Measurements from ENCODE around the gene PRRX2.
"Not testable (repeated sequence)": the region's sequence is repeated elsewhere in the genome, so short reads cannot be mapped to it uniquely, and the experiment has no call there.

Gene PRRX2

GRCh38 chr9:129733632-129733953 is 68.1 kb downstream of the PRRX2 start:
- ATAC-seq (no peak), DNase-seq (no peak)

DNA sequence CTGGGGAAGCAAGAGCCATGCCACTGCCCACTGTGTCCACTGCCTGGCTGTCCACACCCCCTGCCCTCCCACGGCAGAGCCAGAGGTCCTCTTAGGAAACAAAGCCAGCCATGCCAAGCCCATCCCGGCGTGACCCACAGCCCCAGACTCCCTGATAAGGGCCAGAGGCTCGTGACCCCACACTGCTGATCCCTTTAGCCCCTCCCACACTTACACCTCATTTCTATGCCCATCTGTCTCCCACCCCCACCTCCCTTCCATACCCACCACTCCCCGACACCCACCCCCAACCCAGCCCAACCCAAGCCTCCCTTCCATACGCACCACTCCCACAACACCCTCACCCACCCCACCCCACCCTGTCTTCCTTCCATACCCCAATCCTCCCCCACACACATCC is 70.1 kb downstream of the PRRX2 start:
- ATAC-seq (no peak), DNase-seq (no peak)

DNA sequence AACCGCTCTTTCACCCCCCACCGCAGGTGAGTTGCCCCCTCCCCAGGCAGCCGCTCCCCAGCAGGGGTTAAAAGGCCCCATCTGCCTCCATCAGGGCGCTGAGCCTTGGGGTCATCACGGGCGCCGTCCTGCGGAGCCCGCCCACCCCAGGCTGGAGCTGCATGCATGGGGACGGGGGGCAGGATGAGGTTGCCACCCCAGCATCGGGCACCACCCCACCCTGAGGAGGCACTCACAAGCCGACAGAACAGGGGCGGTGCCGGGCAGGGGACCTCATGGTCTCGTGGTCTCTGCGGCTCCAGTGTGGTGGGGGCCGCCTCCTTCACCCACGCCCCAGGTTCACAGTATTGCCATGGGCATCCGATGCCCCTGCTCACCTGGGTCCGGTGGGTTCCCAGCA is 70.9 kb downstream of the PRRX2 start:
- no peak for ATAC-seq

GRCh38 chr9:129737479-129738274 is 72.2 kb downstream of the PRRX2 start:
- peak; percentile 86 for ATAC-seq

More for the DNA sequence above, 70.9 kb downstream of the PRRX2 start:
- DNase-seq, result no peak

DNA sequence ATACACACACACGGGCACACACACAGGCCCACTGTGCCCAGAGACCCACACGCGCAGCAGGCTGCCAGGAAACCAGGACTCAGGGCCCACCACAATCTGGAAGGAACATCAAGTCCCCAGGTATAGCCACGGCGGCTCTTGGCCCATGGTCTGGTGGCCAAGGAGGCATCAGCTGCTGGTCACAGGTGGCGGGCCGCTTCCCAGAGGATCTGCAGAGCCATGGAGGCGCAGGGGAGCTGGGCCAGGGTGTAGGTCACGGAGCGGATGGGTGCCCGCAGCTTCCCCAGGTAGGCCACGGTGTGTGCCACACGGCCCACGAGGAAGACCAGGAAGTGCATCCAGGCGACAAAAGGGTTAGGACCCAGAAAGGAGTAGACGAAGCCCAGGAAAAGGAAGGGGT is 74.0 kb downstream of the PRRX2 start:
- ATAC-seq (no peak), DNase-seq (no peak)

More at GRCh38 chr9:129737479-129738274, 72.2 kb downstream of the PRRX2 start:
- peak; percentile 91 for DNase-seq

DNA sequence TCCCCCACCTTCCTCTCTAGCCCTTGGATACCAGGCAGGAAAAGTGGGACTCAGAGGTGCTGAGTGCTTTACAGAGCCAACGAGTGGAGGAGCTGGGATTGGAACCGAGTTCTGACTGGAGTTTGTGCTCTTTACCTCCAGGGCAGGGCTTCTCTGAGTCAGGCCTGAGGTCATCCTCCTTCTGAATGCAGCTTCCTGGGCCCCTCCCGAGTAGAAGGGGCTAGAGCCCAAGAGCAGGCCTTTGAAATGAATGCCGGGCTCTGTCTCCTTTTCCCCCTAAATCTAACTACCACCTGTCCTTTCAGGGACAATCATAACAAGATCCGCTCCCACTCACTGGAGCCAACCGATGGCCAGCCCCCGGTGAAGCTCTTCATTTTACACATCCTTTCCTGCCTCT is 74.7 kb downstream of the PRRX2 start:
- ATAC-seq, result no peak

DNA sequence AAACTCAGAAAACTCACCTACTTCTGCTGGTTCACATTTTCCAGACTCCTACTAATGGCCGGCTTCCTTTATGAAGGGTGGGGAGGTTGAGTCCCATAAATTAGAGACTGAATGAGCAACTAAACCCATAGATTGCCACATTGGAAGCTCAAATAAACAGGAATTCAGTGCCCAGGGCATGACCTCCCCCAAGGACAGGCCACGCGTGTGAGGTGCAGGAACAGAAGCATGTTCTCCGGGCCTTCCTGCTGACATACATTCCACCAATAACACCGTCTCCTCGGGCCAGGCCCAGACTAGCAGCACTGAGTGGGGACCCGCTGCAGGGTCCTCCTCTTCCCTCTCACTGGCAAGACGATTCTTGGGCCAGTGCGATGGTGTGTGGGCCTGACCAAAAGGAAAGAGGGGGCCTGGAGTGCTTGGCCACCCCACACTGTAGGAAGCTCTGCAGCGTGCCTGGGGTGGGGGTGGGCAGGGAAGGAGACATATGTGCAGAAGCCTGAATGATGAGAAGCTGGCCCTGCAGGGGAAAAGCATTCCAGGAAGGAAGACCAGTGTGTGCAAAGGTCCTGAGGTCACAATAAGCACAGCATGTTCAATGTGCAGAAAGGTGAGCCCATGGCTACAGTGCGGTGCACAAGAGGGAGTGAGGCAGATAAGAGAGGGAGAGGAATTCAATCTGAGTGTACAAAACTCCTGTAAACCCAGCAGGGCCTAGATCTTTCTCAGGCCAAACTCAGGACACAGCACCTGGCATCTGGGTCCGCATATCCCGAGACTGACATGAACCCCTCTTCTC is 75.4 kb downstream of the PRRX2 start:
- DNase-seq (no peak), ATAC-seq (no peak)

More for the DNA sequence above, 74.7 kb downstream of the PRRX2 start:
- no peak for DNase-seq

DNA sequence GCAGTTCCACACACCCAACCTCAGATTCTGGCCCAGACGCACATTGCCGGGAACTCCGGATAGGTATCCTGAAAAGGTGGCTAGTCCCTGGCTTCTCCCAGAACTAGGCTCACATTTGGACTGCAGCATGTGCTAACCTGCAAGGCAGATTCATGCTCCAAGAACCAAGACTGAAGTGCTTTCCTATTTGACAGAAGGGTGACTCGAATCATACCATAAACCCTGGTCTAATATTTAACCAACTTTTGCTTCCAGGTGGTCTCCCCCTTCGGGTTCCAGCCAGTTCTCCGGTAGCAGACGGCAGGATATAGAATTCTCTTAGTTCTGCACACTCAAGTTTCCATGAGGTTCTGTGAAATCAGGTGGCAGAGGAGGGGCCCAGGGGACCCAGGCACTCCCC is 79.8 kb downstream of the PRRX2 start:
- DNase-seq, result no peak
- ATAC-seq, result no peak

DNA sequence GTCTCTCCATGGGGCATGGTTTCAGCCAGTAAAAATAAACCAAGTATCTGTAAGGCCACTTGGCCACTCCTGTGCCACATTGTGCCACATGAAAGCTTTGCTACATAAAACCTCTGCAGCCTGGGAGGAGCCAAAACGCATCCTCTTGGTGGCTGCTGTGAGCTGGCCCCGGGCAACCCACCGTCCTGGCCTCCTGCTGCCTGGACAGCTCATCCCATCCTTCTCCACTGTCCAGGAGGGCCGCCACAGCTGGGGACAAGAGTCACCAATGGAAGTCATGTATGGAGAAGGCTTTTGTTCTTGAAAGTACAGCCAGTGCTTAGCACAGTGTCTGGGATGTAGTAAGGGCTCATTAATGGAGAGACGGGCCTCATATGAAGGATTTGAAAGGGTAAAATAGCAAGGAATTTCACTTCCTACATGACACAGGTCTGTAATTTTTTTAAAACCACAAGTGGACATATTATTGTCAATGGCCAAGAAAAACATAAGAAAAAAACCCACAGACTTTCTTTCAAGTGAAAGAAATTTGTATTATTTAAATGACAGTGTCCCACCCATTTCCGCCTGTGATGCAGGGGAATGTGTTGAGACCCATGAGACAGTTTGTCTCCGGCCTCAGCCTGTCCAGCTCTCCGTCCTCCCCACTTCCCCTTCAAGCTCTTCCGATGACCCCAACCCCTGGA is 80.8 kb downstream of the PRRX2 start:
- DNase-seq (no peak), ATAC-seq (no peak)

- ATAC-seq (peak; percentile 80), DNase-seq (no peak)
These were observed 82.8 kb downstream of the PRRX2 start for GRCh38 chr9:129748249-129748648.

GRCh38 chr9:129749052-129749451 is 83.6 kb downstream of the PRRX2 start:
- not testable (repeated sequence) for ATAC-seq

DNA sequence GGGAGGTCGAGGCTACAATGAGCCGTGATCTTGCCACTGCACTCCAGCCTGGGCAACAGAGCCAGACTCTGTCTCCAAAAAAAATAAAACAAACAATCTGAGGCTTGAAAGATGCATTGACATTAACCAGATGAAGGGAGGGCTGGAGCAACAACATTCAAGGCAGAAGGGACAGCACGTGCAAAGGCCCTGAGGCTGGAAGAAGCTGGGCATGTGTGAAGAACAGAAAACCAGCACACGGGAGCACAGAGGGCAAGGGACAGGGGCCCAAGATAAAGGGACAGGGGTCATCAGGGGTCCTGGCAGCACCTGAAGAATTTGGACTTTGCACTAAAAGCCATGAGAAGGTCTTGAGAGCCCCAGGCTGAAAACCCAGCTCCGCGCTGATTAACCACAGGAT is 84.1 kb downstream of the PRRX2 start:
- no peak for DNase-seq
- no peak for ATAC-seq

More at GRCh38 chr9:129749052-129749451, 83.6 kb downstream of the PRRX2 start:
- DNase-seq, result not testable (repeated sequence)

GRCh38 chr9:129750013-129750638 is 84.7 kb downstream of the PRRX2 start:
- ATAC-seq (no peak), DNase-seq (no peak)

DNA sequence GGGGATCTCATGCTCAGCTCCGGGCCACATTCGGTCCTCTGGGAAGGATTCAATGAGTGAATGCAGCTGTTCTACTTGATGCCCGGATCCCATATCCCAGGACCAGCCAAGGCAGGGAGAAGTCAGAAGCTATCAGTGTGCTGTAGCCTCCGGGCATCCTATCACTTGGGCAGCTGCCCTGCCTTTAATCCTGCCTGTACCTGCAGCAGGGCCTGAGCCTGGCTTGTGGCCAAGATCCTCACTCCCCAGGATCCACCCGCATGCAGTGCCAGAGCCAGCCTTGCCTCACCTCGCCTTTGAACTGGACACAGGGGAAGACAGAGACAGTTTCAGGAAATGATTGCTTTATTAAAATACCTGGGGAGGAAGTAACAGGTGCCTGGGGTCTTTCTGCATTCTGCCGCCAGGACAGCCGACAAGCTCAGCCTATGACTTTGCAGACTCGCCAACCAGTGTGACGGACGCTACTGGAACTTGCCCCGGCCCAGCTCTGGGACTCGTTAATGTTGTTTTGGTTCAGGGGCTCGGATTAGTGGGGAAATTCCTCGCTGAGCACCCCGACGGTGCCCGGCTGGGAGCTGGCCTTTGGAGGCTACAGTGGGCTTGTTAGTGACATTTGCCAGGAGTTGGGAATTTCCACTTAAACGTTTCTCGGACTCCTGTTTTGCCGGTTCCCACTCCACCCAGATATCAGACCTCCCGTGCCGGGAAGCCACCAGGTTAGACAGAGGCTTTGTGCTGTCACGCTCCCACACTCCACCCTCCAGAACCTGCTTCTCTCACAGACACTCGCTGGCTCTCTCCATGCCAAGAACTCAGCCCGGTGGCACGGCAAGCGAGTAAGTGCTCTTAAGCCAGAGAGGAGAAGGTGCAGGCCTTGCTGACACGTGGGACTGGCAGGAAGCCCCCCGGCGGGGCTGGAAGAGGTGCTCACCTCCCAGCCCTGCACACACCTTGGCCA is 86.7 kb downstream of the PRRX2 start:
- ATAC-seq (no peak), DNase-seq (no peak)

GRCh38 chr9:129752900-129753729 is 87.7 kb downstream of the PRRX2 start, which contains the start of gene PTGES:
PTGES (minus strand) TSS chr9:129753042; CDS start chr9:129753012, 30 bp downstream.
- DNase-seq (peak; percentile 63), ATAC-seq (peak; percentile 30)

GRCh38 chr9:129755151-129755550 is 89.7 kb downstream of the PRRX2 start:
- DNase-seq, result no peak

GRCh38 chr9:129756191-129756590 is 90.7 kb downstream of the PRRX2 start:
- DNase-seq (no peak), ATAC-seq (no peak)

More at GRCh38 chr9:129755151-129755550, 89.7 kb downstream of the PRRX2 start:
- ATAC-seq, result no peak

- no peak for ATAC-seq
- no peak for DNase-seq
These were observed 91.6 kb downstream of the PRRX2 start for GRCh38 chr9:129757045-129757444.

GRCh38 chr9:129759319-129759718 is 93.9 kb downstream of the PRRX2 start:
- DNase-seq (no peak), ATAC-seq (no peak)

Data from stimulated activated naive CD8-positive, alpha-beta T cell treated with anti-CD3 and anti-CD28 coated beads, Interleukin-15, Interleukin-2, amounts not matched to agents 100 U/mL and 50 U/mL, for 24 hours (primary cell).